ENCODE data around the gene TMEM72. TPM values are rescaled to one million over a fixed set of nuclear protein-coding genes. Genes with fewer than 3 reads are reported as not detected.

TMEM72 gene
- total and polyA plus RNA-seq, 2 experiments from 2014 or later: not detected

DNA sequence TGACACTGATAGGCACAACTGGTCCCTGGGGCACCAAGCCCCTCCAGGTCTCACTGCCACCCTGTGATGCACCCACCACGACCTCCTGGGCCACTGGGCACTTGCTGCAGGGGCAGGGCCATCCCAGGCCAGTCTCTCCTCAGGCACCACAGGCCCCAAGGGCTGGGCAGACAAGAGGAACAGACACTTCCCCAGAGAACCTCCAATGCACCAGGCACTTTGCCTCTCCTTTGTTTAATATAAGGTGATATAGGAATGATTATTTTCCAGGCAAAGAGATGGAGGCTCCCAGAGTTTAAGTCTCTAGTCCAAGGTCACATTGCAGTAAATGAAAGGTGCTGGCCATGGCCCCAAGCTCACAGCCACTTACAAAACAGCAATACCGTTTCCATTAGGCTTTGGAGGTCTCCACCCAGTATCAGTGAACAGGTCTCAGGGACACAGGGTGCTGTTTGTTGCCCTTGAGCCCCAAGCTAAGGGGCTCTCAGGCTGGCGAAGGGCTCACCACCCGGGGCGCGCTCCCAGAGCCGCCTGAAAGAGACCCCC, 63.0 kb downstream of the TMEM72 start (continued):
- TF ChIP-seq, protein P1, sequence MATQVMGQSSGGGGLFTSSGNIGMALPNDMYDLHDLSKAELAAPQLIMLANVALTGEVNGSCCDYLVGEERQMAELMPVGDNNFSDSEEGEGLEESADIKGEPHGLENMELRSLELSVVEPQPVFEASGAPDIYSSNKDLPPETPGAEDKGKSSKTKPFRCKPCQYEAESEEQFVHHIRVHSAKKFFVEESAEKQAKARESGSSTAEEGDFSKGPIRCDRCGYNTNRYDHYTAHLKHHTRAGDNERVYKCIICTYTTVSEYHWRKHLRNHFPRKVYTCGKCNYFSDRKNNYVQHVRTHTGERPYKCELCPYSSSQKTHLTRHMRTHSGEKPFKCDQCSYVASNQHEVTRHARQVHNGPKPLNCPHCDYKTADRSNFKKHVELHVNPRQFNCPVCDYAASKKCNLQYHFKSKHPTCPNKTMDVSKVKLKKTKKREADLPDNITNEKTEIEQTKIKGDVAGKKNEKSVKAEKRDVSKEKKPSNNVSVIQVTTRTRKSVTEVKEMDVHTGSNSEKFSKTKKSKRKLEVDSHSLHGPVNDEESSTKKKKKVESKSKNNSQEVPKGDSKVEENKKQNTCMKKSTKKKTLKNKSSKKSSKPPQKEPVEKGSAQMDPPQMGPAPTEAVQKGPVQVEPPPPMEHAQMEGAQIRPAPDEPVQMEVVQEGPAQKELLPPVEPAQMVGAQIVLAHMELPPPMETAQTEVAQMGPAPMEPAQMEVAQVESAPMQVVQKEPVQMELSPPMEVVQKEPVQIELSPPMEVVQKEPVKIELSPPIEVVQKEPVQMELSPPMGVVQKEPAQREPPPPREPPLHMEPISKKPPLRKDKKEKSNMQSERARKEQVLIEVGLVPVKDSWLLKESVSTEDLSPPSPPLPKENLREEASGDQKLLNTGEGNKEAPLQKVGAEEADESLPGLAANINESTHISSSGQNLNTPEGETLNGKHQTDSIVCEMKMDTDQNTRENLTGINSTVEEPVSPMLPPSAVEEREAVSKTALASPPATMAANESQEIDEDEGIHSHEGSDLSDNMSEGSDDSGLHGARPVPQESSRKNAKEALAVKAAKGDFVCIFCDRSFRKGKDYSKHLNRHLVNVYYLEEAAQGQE (IDR thresholded peaks at IDR 0.05; ENCODE audit: unreplicated experiment): no peak
- no peak for TF ChIP-seq STAT1 (IDR thresholded peaks at IDR 0.05; ENCODE audit: unreplicated experiment)

DNA sequence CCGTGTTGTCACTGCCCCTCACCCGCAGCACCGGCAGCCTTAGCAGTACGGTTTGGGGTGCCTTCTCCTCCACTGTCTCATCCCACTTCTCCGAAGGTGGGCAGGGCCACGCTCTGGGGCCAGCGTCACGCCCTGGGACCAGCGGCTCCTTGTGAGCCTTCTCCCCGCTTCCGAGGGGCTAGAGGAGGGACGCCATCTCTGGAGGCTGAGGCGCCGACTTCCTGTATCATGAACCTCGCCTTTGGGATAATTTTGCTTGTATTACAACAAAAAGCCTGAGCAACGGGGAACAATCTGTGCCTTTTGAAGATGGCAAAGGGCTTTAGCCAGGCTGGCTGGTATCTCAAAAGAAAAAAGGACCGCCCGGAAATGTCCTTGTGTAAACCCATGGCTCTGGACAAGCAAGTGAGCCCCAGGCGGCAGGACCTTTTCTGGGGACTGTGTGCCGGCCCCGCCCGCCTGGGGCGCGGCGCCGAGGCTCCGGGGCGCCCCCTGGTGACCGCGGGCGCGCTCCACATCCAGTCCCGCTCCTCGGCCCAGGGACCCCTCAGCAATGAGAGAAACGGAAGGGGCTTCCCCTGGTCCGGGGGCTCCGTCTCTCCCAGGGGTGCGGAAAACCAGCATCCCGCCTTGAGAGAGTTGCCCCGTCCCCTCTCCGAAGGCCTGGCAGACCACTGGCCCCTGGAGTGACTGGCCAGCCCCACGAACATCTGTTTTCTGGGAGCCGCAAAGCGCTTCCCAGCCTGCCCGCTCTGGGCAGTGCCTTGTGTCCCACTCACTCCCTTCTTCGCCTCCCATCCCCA, 63.7 kb downstream of the TMEM72 start:
- peak overlapping the region; percentile 95 for H2AFZ ChIP-seq
- peaks cover 43% of the 10 kb centered on the region for H3K4me1 ChIP-seq (ENCODE audit: insufficient read depth)
- no peak overlapping the region for H3K27ac ChIP-seq (ENCODE audit: low read depth)
- H3K27me3 ChIP-seq (ENCODE audit: insufficient read depth): no peaks in the 10 kb centered on the region
- Mint-ChIP-seq H3K27ac (no peak overlapping the region), H3K4me1 (peaks cover 50% of the 10 kb centered on the region), H3K4me3 (peak overlapping the region; percentile 65; the same call in 2 of the 3 replicates), H3K36me3 (ENCODE audit: low read depth) (peaks cover 19% of the 10 kb centered on the region), H3K27me3 (ENCODE audit: insufficient read depth, low read depth, poor library complexity) (peaks cover 17% of the 10 kb centered on the region), H3K9me3 (no peaks in the 10 kb centered on the region)
- peak; percentile 67 for ATAC-seq
- TF ChIP-seq JUNB (IDR thresholded peaks at IDR 0.05; ENCODE audit: unreplicated experiment) (no peak), ZNF331 (CRISPR knock-in tag; IDR thresholded peaks at IDR 0.05; ENCODE audit: low read depth) (no peak)
- TF ChIP-seq, protein P2, sequence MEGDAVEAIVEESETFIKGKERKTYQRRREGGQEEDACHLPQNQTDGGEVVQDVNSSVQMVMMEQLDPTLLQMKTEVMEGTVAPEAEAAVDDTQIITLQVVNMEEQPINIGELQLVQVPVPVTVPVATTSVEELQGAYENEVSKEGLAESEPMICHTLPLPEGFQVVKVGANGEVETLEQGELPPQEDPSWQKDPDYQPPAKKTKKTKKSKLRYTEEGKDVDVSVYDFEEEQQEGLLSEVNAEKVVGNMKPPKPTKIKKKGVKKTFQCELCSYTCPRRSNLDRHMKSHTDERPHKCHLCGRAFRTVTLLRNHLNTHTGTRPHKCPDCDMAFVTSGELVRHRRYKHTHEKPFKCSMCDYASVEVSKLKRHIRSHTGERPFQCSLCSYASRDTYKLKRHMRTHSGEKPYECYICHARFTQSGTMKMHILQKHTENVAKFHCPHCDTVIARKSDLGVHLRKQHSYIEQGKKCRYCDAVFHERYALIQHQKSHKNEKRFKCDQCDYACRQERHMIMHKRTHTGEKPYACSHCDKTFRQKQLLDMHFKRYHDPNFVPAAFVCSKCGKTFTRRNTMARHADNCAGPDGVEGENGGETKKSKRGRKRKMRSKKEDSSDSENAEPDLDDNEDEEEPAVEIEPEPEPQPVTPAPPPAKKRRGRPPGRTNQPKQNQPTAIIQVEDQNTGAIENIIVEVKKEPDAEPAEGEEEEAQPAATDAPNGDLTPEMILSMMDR (conservative IDR thresholded peaks at IDR 0.05; ENCODE audit: low read depth in 2 of 2): peak; percentile 75 to 81
- TF ChIP-seq, protein P1 (IDR thresholded peaks at IDR 0.05; ENCODE audit: unreplicated experiment): no peak
- DNase-seq (ENCODE audit: low spot score): peak; percentile 75
- no peaks in the 10 kb centered on the region for H3K9me2 ChIP-seq (ENCODE audit: insufficient read depth)
- no peaks in the 10 kb centered on the region for H3K36me3 ChIP-seq (ENCODE audit: insufficient read depth)
- H3K4me2 ChIP-seq: peak overlapping the region; percentile 93
- no peaks in the 10 kb centered on the region for H4K20me1 ChIP-seq (replicated peaks; ENCODE audit: insufficient read depth)
- H3F3A ChIP-seq (replicated peaks; ENCODE audit: low read depth): no peaks in the 10 kb centered on the region
- peak overlapping the region; percentile 70 for H3K4me3 ChIP-seq
- H3K79me2 ChIP-seq (replicated peaks; ENCODE audit: insufficient read depth): no peaks in the 10 kb centered on the region

Measured in GM23338 (cell line).